ENCODE results near the gene KRTAP10-12. TPM values are rescaled to one million over a fixed set of nuclear protein-coding genes. Genes with fewer than 3 reads are reported as not detected.

The KRTAP10-12 gene
- polyA plus RNA-seq, 1 of the 3 experiments (the other 2 are of a cell fraction) = not detected

GRCh38 chr21:44723177-44724131 lies 26.5 kb downstream of the KRTAP10-12 start:
- 28% methylated on average over 26 of the region's 61 CpGs for WGBS (ENCODE audit: low lambda C conversion rate)
- CTCF ChIA-PET = interaction anchor here (0.6 kb wide), 1 partner anchor 12 kb away, joined by 3 read pairs; the partner anchor contains the start of gene TSPEAR

GRCh38 chr21:44724196-44724595 lies 27.2 kb downstream of the KRTAP10-12 start:
- no peak overlapping the region for H3K4me3 ChIP-seq (ENCODE audit: low read depth in 2 of 2, low read length in 1 of 2)
- H3K9me3 ChIP-seq = no peaks in the 10 kb centered on the region
- H3F3A ChIP-seq (replicated peaks; ENCODE audit: insufficient read depth) = no peaks in the 10 kb centered on the region
- H3K4me2 ChIP-seq = no peak overlapping the region
- no peak overlapping the region for H3K27ac ChIP-seq (ENCODE audit: low read depth in 2 of 2, low read length in 1 of 2)
- POLR2A ChIA-PET = no interaction called here
- H3K9ac ChIP-seq = no peak overlapping the region
- CTCF ChIA-PET = interaction anchor here (1.1 kb wide), 1 partner anchor 60 kb away, joined by 3 read pairs; no protein-coding TSS in a partner anchor
- no peaks in the 10 kb centered on the region for H4K20me1 ChIP-seq (ENCODE audit: insufficient read depth)
- DNase-seq = no peak
- H3K9me2 ChIP-seq = no peaks in the 10 kb centered on the region
- H3K4me1 ChIP-seq (ENCODE audit: control insufficient read depth in 1 of 2, insufficient read depth in 2 of 2, low read depth in 1 of 2, low read length in 1 of 2) = no peaks in the 10 kb centered on the region
- 71% methylated on average over 7 of the region's 7 CpGs for WGBS (ENCODE audit: low lambda C conversion rate)
- H3K36me3 ChIP-seq (replicated peaks in 1 of 2; ENCODE audit: control insufficient read depth in 1 of 2, insufficient read depth in 2 of 2, low read length in 1 of 2) = no peaks in the 10 kb centered on the region
- peaks cover 59% of the 10 kb centered on the region; the same call in 1 of the 2 replicates for H3K27me3 ChIP-seq (ENCODE audit: insufficient read depth)
- H2AFZ ChIP-seq (ENCODE audit: low read depth) = no peak overlapping the region
- no peaks in the 10 kb centered on the region for H3K79me2 ChIP-seq (ENCODE audit: insufficient read depth)
- no peak for TF ChIP-seq MEF2A (IDR thresholded peaks at IDR 0.05; ENCODE audit: borderline replicate concordance, low read depth)
- no peak for TF ChIP-seq EP300 (IDR thresholded peaks at IDR 0.05; ENCODE audit: borderline replicate concordance in 1 of 2, low read depth in 1 of 2, low read length in 1 of 2)
- TF ChIP-seq JUND (IDR thresholded peaks at IDR 0.05) = no peak
- TF ChIP-seq NFIC (IDR thresholded peaks at IDR 0.05; ENCODE audit: borderline replicate concordance) = no peak
- no peak for TF ChIP-seq NRF1 (IDR thresholded peaks at IDR 0.05; ENCODE audit: low read depth, low read length)
- TF ChIP-seq YY1 (IDR thresholded peaks at IDR 0.05; ENCODE audit: low read depth) = no peak
- no peak for TF ChIP-seq POLR2AphosphoS5 (IDR thresholded peaks at IDR 0.05; ENCODE audit: low read depth, low read length)
- TF ChIP-seq REST (IDR thresholded peaks at IDR 0.05; ENCODE audit: low read depth, low read length) = no peak
- TF ChIP-seq CTCF (IDR thresholded peaks at IDR 0.05) = no peak
- no peak for TF ChIP-seq TAF1 (IDR thresholded peaks at IDR 0.05; ENCODE audit: borderline replicate concordance, low read depth, low read length)
- TF ChIP-seq MXI1 (IDR thresholded peaks at IDR 0.05; ENCODE audit: low read depth, low read length) = no peak
- TF ChIP-seq FOSL2 (IDR thresholded peaks at IDR 0.05; ENCODE audit: borderline replicate concordance, low read depth) = no peak
- no peak for TF ChIP-seq ELF1 (IDR thresholded peaks at IDR 0.05)
- TF ChIP-seq PBX3 (IDR thresholded peaks at IDR 0.05) = no peak
- TF ChIP-seq RAD21 (IDR thresholded peaks at IDR 0.05; ENCODE audit: low read length) = no peak
- TF ChIP-seq SMC3 (IDR thresholded peaks at IDR 0.05; ENCODE audit: low read depth, low read length) = no peak
- no peak for TF ChIP-seq FOXM1 (IDR thresholded peaks at IDR 0.05; ENCODE audit: low read depth)
- no peak for TF ChIP-seq SIN3A (IDR thresholded peaks at IDR 0.05; ENCODE audit: borderline replicate concordance, low read depth, low read length)

More at GRCh38 chr21:44723177-44724131, 26.5 kb downstream of the KRTAP10-12 start:
- no peak overlapping the region for H3K4me2 ChIP-seq
- H3K9me3 ChIP-seq = no peaks in the 10 kb centered on the region
- no peak for DNase-seq
- no peaks in the 10 kb centered on the region for H3K36me3 ChIP-seq (replicated peaks in 1 of 2; ENCODE audit: control insufficient read depth in 1 of 2, insufficient read depth in 2 of 2, low read length in 1 of 2)
- H3K9ac ChIP-seq = no peak overlapping the region
- no peaks in the 10 kb centered on the region for H3K79me2 ChIP-seq (ENCODE audit: insufficient read depth)
- no peak overlapping the region for H2AFZ ChIP-seq (ENCODE audit: low read depth)
- H4K20me1 ChIP-seq (ENCODE audit: insufficient read depth) = no peaks in the 10 kb centered on the region
- H3K9me2 ChIP-seq = no peaks in the 10 kb centered on the region
- peaks cover 59% of the 10 kb centered on the region; the same call in 1 of the 2 replicates for H3K27me3 ChIP-seq (ENCODE audit: insufficient read depth)
- H3K27ac ChIP-seq (ENCODE audit: low read depth in 2 of 2, low read length in 1 of 2) = no peak overlapping the region
- TF ChIP-seq GATA2 (CRISPR knock-in tag; IDR thresholded peaks at IDR 0.05) (no peak), RCOR1 (IDR thresholded peaks at IDR 0.05; ENCODE audit: low read length) (no peak), TCF12 (IDR thresholded peaks at IDR 0.05) (no peak), YY1 (IDR thresholded peaks at IDR 0.05; ENCODE audit: low read depth) (no peak), RXRA (IDR thresholded peaks at IDR 0.05; ENCODE audit: borderline replicate concordance, low read depth) (no peak), MXI1 (IDR thresholded peaks at IDR 0.05; ENCODE audit: low read depth, low read length) (no peak)
- POLR2A ChIA-PET = no interaction called here
- H3F3A ChIP-seq (replicated peaks; ENCODE audit: insufficient read depth) = no peaks in the 10 kb centered on the region
- no peaks in the 10 kb centered on the region for H3K4me1 ChIP-seq (ENCODE audit: control insufficient read depth in 1 of 2, insufficient read depth in 2 of 2, low read depth in 1 of 2, low read length in 1 of 2)
- H3K4me3 ChIP-seq (ENCODE audit: low read depth in 2 of 2, low read length in 1 of 2) = no peak overlapping the region

Measured in SK-N-SH (cell line).